OCI-LY7 (cell line): Measurements from ENCODE around the gene NOCT. TPM values are rescaled to one million over a fixed set of nuclear protein-coding genes. Genes with fewer than 3 reads are reported as not detected.

Source experiments
- BruUV-seq: library from RNA; stranded (reverse); fragments of 400-500 nt; replicated peaks from 2 replicates; lab custom pipeline; 2021; lab: Mats Ljungman, UMichigan
- CTCF ChIA-PET: fragments of 300-600 bp; sonication (Branson Sonifier 250); formaldehyde crosslinking; loops from one replicate; lab custom pipeline; 2022; ENCODE audit warnings: antibody characterized with exemption; ENCODE audit not compliant: unreplicated experiment; lab: Charles Lee
- POLR2A ChIA-PET: fragments of 300-600 bp; sonication (Branson Sonifier 250); formaldehyde crosslinking; loops from one replicate; lab custom pipeline; 2022; ENCODE audit warnings: antibody characterized with exemption; lab: Charles Lee
- DNase-seq: peaks from one replicate; pipeline ENCODE4 v3.0.0-alpha.2; 2015; ENCODE audit warnings: low spot score
- H2AFZ ChIP-seq: fragments of 200-600 bp; sonication (generic), shearing (Covaris generic); 2 replicates; pipeline ENCODE4 v1.6.1; 2014; ENCODE audit warnings: mild to moderate bottlenecking, antibody characterized with exemption, low read length, moderate library complexity
- H3K27ac ChIP-seq: fragments of 200-600 bp; sonication (generic); 2 replicates; pipeline ENCODE4 v1.5.1; 2014; ENCODE audit warnings: mixed run types, low read depth, mild to moderate bottlenecking, moderate library complexity, low read length, inconsistent platforms; ENCODE audit not compliant: poor library complexity, severe bottlenecking
- H3K36me3 ChIP-seq: fragments of 200-600 bp; sonication (generic); 2 replicates; pipeline ENCODE4 v1.6.1; 2014; ENCODE audit warnings: mild to moderate bottlenecking, antibody characterized with exemption, low read length, moderate library complexity, mixed read lengths; ENCODE audit not compliant: insufficient read depth
- H3K4me1 ChIP-seq: fragments of 200-600 bp; sonication (generic); 2 replicates; pipeline ENCODE4 v1.5.1; 2014; ENCODE audit warnings: mild to moderate bottlenecking, low read length; ENCODE audit not compliant: insufficient read depth, poor library complexity, severe bottlenecking
- H3K4me2 ChIP-seq: fragments of 200-600 bp; sonication (generic); 2 replicates; pipeline ENCODE4 v1.6.1; 2014; ENCODE audit warnings: mild to moderate bottlenecking, low read length
- H3K4me3 ChIP-seq: fragments of 200-600 bp; sonication (generic); 2 replicates; pipeline ENCODE4 v1.5.1; 2014; ENCODE audit warnings: mild to moderate bottlenecking, low read depth, low read length; ENCODE audit not compliant: poor library complexity, severe bottlenecking
- H3K79me2 ChIP-seq: fragments of 200-600 bp; sonication (generic); 2 replicates; pipeline ENCODE4 v1.6.1; 2016; ENCODE audit warnings: low read depth, mild to moderate bottlenecking, low read length, moderate library complexity, mixed read lengths; ENCODE audit not compliant: insufficient read depth
- H3K9me2 ChIP-seq: fragments of 200-600 bp; sonication (generic); 2 replicates; pipeline ENCODE4 v1.6.1; 2016; ENCODE audit warnings: mild to moderate bottlenecking, low read length, mixed read lengths; ENCODE audit not compliant: insufficient read depth
- H3K9me3 ChIP-seq: fragments of 200-600 bp; sonication (generic); 2 replicates; pipeline ENCODE4 v1.6.1; 2014; ENCODE audit warnings: mild to moderate bottlenecking, mixed run types, low read length, mixed read lengths
- H4K20me1 ChIP-seq: fragments of 200-600 bp; sonication (generic); 2 replicates; pipeline ENCODE4 v1.6.1; 2014; ENCODE audit warnings: mild to moderate bottlenecking, antibody characterized with exemption, low read length, moderate library complexity, mixed read lengths; ENCODE audit not compliant: insufficient read depth
- CTCF ChIP-seq: fragments of 200-600 bp; sonication (generic); conservative IDR thresholded peaks from 2 replicates; pipeline ENCODE4 v1.5.1; 2014; ENCODE audit warnings: mild to moderate bottlenecking, antibody characterized with exemption, low read length, moderate library complexity, mixed read lengths
- EZH2phosphoT487 ChIP-seq: fragments of 200-600 bp; sonication (generic); IDR thresholded peaks from 2 replicates; pipeline ENCODE4 v1.6.1; 2018; ENCODE audit warnings: low read depth, borderline replicate concordance, mild to moderate bottlenecking, mixed run types, antibody characterized with exemption, low read length, moderate library complexity, mixed read lengths
- intact Hi-C: fragments of 100-400 bp; cut with micrococcal nuclease; formaldehyde crosslinking; loops from one replicate; pipeline ENCODE4 v1.10.0; 2022; ENCODE audit not compliant: unreplicated experiment
- total RNA-seq, 2 experiments: library from RNA; depleted of rRNA in 1 of 2; stranded (reverse); fragments of >200 nt in 1 of 2; shearing (Covaris generic) in 1 of 2; gene quantifications; 2 replicates each; pipeline ENCODE4 v1.2.3, GENCODE V29; 2014 to 2022

Gene NOCT
- total RNA-seq, 2 experiments from 2014 or later, result 17.8 to 22.8 TPM

- no peak for TF ChIP-seq EZH2phosphoT487
- TF ChIP-seq CTCF, result no peak
- no peak for DNase-seq
- ChIA-PET CTCF (interaction anchor here (1.5 kb wide), 1 partner anchor 14 kb away, joined by 3 read pairs; no protein-coding TSS in a partner anchor), POLR2A (interaction anchor here (0.6 to 1.8 kb wide), 3 partner anchors 8 to 210 kb away, joined by 3 to 9 read pairs (median 3); no protein-coding TSS in a partner anchor)
- H2AFZ ChIP-seq, result no peak overlapping the region
- H3K36me3 ChIP-seq, result peaks cover 93% of the 10 kb centered on the region
- H4K20me1 ChIP-seq, result peaks cover 4% of the 10 kb centered on the region; the same call in 1 of the 2 replicates
- H3K9me3 ChIP-seq, result no peaks in the 10 kb centered on the region
- no TSS peak for BruUV-seq
- H3K79me2 ChIP-seq, result peaks cover 35% of the 10 kb centered on the region
- peaks cover 16% of the 10 kb centered on the region for H3K4me1 ChIP-seq
- H3K9me2 ChIP-seq, result no peaks in the 10 kb centered on the region
- H3K4me2 ChIP-seq, result no peak overlapping the region
- no peak overlapping the region for H3K27ac ChIP-seq
- no peak overlapping the region for H3K4me3 ChIP-seq
- intact Hi-C loops, result no loop called here
These were observed 28.7 kb downstream of the NOCT start for GRCh38 chr4:139044291-139044690.

- ChIA-PET POLR2A (no interaction called here), CTCF (no interaction called here)
- no peaks in the 10 kb centered on the region for H3K4me1 ChIP-seq
- H3K9me2 ChIP-seq, result no peaks in the 10 kb centered on the region
- no peak for DNase-seq
- H3K4me3 ChIP-seq, result no peak overlapping the region
- BruUV-seq, result no TSS peak
- no peaks in the 10 kb centered on the region for H4K20me1 ChIP-seq
- TF ChIP-seq CTCF (no peak), EZH2phosphoT487 (no peak)
- no peak overlapping the region for H3K27ac ChIP-seq
- H3K79me2 ChIP-seq, result peaks cover 30% of the 10 kb centered on the region; the same call in 1 of the 2 replicates
- intact Hi-C loops, result no loop called here
- no peaks in the 10 kb centered on the region for H3K9me3 ChIP-seq
- H3K36me3 ChIP-seq, result peaks cover 91% of the 10 kb centered on the region
- no peak overlapping the region for H2AFZ ChIP-seq
- H3K4me2 ChIP-seq, result no peak overlapping the region
These were observed 32.4 kb downstream of the NOCT start for GRCh38 chr4:139048026-139048425.

GRCh38 chr4:139050446-139050845, 34.9 kb downstream of the NOCT start:
- TF ChIP-seq CTCF (no peak), EZH2phosphoT487 (no peak)
- no peak overlapping the region for H3K4me3 ChIP-seq
- no peaks in the 10 kb centered on the region for H4K20me1 ChIP-seq
- POLR2A ChIA-PET, result interaction anchor here (0.5 to 1.0 kb wide), 6 partner anchors 9 to 282 kb away, joined by 3 to 4 read pairs (median 3); no protein-coding TSS in a partner anchor
- H3K4me1 ChIP-seq, result no peaks in the 10 kb centered on the region
- H3K4me2 ChIP-seq, result no peak overlapping the region
- H3K36me3 ChIP-seq, result peaks cover 92% of the 10 kb centered on the region
- no peak for DNase-seq
- no peak overlapping the region for H3K27ac ChIP-seq
- no TSS peak for BruUV-seq
- H2AFZ ChIP-seq, result no peak overlapping the region
- CTCF ChIA-PET, result interaction anchor here (1.0 kb wide), 1 partner anchor 15 kb away, joined by 3 read pairs; no protein-coding TSS in a partner anchor
- H3K9me2 ChIP-seq, result no peaks in the 10 kb centered on the region
- H3K9me3 ChIP-seq, result no peaks in the 10 kb centered on the region
- H3K79me2 ChIP-seq, result peaks cover 30% of the 10 kb centered on the region; the same call in 1 of the 2 replicates
- intact Hi-C loops, result no loop called here
